Lower lobe of right lung (tissue), 2 donors: ENCODE results near the gene TMEM229A. TPM values are rescaled to one million over a fixed set of nuclear protein-coding genes. Genes with fewer than 3 reads are reported as not detected.

Experiments
- ATAC-seq, 2 donors: fragments of 200-7000 bp; cut with Tn5 transposase; one replicate each; pipeline ENCODE4 v1.9.1; 2020 to 2022; ENCODE audit warnings: mild to moderate bottlenecking in 2 of 2, moderate library complexity in 2 of 2
- DNase-seq: peaks from one replicate; pipeline ENCODE4 v3.0.0-alpha.2; 2020
- H3K27ac ChIP-seq: fragments of 200-600 bp; one replicate; pipeline ENCODE4 v1.8.0; 2022
- H3K27me3 ChIP-seq: fragments of 200-600 bp; one replicate; pipeline ENCODE4 v1.8.0; 2022; ENCODE audit warnings: low read depth
- H3K36me3 ChIP-seq: fragments of 200-600 bp; one replicate; pipeline ENCODE4 v1.8.0; 2022; ENCODE audit warnings: mild to moderate bottlenecking
- H3K4me1 ChIP-seq: fragments of 200-600 bp; one replicate; pipeline ENCODE4 v1.8.0; 2022
- H3K4me3 ChIP-seq: fragments of 200-600 bp; one replicate; pipeline ENCODE4 v1.8.0; 2022; ENCODE audit warnings: mild to moderate bottlenecking
- H3K9me3 ChIP-seq: fragments of 200-600 bp; one replicate; pipeline ENCODE4 v1.8.0; 2022
- intact Hi-C: fragments of 100-400 bp; cut with DNase I; formaldehyde crosslinking; loops from one replicate; pipeline ENCODE4 v1.11.0; 2022
- total RNA-seq: library from RNA; stranded (reverse); fragmentation: NEBNext Ultra II Directional; extraction: Animal tissue kit (Norgen Biotek cat#: 25700); gene quantifications from one replicate; pipeline ENCODE4 v1.2.1, GENCODE V29; 2021
- TF ChIP-seq, protein P1 (sequence below): fragments of 200-600 bp; IDR thresholded peaks from one replicate; pipeline ENCODE4 v1.8.0; 2022; ENCODE audit warnings: antibody characterized with exemption, mild to moderate bottlenecking
- donor health status: DM: no; HTN: yes; CAD: no; lungs with severe emphysema.

TMEM229A gene
- total RNA-seq, 1 donor from 2014 or later = not detected

- no peak overlapping the region for H3K4me3 ChIP-seq
- H3K9me3 ChIP-seq = no peaks in the 10 kb centered on the region
- H3K36me3 ChIP-seq = no peaks in the 10 kb centered on the region
- ATAC-seq = no peak
- no peak overlapping the region for H3K27ac ChIP-seq
- no peaks in the 10 kb centered on the region for H3K4me1 ChIP-seq
- DNase-seq = no peak
- TF ChIP-seq, protein P1, sequence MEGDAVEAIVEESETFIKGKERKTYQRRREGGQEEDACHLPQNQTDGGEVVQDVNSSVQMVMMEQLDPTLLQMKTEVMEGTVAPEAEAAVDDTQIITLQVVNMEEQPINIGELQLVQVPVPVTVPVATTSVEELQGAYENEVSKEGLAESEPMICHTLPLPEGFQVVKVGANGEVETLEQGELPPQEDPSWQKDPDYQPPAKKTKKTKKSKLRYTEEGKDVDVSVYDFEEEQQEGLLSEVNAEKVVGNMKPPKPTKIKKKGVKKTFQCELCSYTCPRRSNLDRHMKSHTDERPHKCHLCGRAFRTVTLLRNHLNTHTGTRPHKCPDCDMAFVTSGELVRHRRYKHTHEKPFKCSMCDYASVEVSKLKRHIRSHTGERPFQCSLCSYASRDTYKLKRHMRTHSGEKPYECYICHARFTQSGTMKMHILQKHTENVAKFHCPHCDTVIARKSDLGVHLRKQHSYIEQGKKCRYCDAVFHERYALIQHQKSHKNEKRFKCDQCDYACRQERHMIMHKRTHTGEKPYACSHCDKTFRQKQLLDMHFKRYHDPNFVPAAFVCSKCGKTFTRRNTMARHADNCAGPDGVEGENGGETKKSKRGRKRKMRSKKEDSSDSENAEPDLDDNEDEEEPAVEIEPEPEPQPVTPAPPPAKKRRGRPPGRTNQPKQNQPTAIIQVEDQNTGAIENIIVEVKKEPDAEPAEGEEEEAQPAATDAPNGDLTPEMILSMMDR = no peak
- H3K27me3 ChIP-seq = no peaks in the 10 kb centered on the region
- intact Hi-C loops = no loop called here
Measured at GRCh38 chr7:123993996-123994395, 38.9 kb downstream of the TMEM229A start.

DNA sequence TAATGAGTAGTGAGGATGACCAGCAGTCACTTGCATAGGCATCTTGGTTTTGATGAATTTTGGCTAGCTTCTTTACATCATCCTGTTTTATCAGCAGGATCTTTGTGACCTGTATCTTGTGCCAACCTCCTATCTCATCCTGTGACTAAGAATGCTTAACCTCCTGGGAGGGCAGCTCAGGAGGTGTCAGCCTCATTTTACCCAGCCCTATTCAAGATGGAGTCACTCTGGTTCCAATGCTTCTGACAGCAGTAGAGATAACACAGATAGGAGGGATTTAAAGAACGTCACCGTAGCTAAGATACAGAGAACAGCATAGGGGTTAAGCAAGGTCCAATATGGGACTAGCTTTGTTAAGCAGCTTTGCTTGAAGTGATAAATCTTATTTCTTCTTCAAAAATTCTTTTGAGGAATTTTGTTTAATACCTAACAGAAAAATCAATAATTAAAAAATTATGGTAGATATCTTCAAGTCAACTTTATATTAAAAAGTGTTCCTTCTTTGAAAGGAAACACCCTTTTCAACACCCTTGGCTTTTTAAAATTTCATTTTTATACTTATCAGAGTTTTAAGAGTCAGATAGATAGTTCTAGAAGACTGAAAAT lies 39.9 kb downstream of the TMEM229A start:
- ATAC-seq (no peak), DNase-seq (no peak)
- H3K4me3 ChIP-seq = no peak overlapping the region
- no peaks in the 10 kb centered on the region for H3K27me3 ChIP-seq
- intact Hi-C loops = no loop called here
- no peaks in the 10 kb centered on the region for H3K36me3 ChIP-seq
- H3K27ac ChIP-seq = no peak overlapping the region
- no peaks in the 10 kb centered on the region for H3K4me1 ChIP-seq
- TF ChIP-seq, protein P1 = no peak
- no peaks in the 10 kb centered on the region for H3K9me3 ChIP-seq

DNA sequence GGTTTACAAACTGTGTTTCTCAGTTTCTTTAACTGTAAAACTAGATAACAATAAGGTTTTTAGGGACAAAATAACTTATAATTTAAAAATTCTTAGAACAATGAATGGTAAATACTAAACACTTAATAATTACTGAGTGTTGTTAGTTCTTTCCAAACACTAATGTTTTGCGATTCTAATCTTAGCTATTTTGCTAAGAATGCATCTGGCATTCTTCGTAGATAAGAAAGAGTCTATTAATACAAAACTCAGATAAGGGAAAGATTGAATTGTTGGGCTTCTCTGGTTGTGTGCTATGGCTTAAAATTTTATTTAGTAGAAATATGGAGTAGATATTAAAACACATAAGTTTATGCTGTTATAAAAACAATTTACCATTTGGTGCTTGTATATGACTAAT lies 45.4 kb downstream of the TMEM229A start:
- DNase-seq = no peak
- intact Hi-C loops = no loop called here
- TF ChIP-seq, protein P1 = no peak
- H3K9me3 ChIP-seq = no peaks in the 10 kb centered on the region
- no peaks in the 10 kb centered on the region for H3K27me3 ChIP-seq
- H3K27ac ChIP-seq = no peak overlapping the region
- no peaks in the 10 kb centered on the region for H3K36me3 ChIP-seq
- no peak overlapping the region for H3K4me3 ChIP-seq
- ATAC-seq = no peak
- no peaks in the 10 kb centered on the region for H3K4me1 ChIP-seq

Other genes starting within 250 kb of the TMEM229A start
- gene HYAL4, start 187.9 kb downstream of the TMEM229A start, total RNA-seq = not detected
- gene SPAM1, start 107.8 kb downstream of the TMEM229A start, total RNA-seq = not detected